AG09319 (cell line): Measurements from ENCODE around the gene PHF21B.

Experiments
- DNase-seq: peaks from one replicate; pipeline ENCODE4 v3.0.0-alpha.2; 2010; ENCODE audit warnings: low read depth; ENCODE audit errors: extremely low read depth
- TF ChIP-seq, protein P1 (sequence below): IDR thresholded peaks from 2 replicates; pipeline ENCODE4 v1.5.1; 2011; ENCODE audit warnings: low read depth, mild to moderate bottlenecking, inconsistent platforms, low read length, moderate library complexity

The PHF21B gene

DNA sequence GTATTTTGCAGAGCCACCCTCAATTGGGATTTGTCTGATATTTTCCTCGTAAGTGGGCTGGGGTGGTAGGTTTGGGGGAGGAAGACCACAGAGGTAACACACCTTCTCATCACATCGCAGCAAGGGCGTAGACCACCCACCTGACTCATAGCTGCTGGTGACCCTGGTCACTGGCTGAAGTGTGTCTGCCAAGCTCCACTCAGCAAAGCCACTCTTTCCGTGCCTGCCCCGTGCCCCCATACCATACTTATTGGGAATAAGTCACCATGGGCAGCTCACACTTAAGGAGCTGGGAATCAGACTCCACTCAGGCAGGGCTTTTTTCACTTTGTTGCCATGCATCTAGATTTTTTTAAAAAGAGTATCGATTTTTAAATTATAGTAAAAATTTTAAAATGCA, 111.6 kb downstream of the PHF21B start:
- DNase-seq = no peak
- TF ChIP-seq, protein P1, sequence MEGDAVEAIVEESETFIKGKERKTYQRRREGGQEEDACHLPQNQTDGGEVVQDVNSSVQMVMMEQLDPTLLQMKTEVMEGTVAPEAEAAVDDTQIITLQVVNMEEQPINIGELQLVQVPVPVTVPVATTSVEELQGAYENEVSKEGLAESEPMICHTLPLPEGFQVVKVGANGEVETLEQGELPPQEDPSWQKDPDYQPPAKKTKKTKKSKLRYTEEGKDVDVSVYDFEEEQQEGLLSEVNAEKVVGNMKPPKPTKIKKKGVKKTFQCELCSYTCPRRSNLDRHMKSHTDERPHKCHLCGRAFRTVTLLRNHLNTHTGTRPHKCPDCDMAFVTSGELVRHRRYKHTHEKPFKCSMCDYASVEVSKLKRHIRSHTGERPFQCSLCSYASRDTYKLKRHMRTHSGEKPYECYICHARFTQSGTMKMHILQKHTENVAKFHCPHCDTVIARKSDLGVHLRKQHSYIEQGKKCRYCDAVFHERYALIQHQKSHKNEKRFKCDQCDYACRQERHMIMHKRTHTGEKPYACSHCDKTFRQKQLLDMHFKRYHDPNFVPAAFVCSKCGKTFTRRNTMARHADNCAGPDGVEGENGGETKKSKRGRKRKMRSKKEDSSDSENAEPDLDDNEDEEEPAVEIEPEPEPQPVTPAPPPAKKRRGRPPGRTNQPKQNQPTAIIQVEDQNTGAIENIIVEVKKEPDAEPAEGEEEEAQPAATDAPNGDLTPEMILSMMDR = no peak

DNA sequence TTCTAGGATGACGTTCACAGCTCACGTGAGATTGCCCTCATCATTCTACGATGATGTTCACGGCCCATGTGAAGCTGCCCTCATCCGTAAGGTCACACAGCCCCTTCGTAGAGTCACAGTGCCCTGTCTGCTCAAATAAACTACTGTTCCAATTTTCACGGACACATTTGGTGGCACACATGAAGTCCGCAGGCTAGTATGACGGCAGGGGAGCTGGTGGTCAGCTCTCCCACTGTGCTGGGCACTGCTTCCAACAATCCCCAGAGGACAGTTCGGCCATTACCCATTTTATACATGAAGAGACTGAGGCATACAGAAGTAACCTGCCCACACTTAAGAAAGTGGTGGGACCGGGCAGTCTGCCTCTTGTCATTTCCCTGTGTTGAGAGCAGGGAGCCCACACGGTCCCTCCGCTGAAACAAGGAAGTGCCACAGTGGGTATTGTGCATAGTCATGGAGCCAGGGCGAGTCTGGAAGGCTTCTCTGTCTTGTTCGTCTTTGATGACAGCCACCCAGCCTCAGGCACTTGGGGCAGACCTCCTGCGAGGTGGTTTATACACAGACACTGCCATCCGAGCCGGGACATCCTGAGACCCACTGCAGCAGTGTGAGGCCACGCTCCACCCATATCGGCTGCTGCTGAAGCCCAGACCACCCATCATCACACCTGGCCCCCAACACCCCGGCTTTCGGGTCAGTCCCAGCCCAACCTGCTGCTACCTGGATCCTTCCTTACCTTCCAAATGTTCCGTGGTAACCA, 114.3 kb downstream of the PHF21B start:
- TF ChIP-seq, protein P1 = no peak
- DNase-seq = no peak

DNA sequence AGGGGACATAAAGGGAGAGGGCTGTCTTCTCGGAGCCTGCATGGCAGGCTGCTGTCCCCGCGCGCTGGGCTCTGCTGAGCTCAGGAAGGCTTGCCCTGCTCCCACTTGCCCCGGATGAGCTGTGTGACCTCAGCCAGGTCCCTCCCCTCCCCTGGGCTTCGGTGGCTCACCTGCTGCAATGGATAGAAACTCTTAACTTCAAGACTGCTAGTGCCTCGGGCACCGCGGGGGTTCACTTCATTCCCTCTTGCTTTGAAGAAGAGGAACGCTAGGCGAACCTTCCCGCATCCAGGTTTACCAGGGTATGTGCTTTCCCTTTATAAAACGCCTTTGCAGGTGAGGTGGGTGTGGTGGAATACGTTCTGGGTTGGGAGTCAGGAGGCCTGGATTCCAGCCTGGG, 115.0 kb downstream of the PHF21B start:
- TF ChIP-seq, protein P1 = no peak
- DNase-seq = no peak

DNA sequence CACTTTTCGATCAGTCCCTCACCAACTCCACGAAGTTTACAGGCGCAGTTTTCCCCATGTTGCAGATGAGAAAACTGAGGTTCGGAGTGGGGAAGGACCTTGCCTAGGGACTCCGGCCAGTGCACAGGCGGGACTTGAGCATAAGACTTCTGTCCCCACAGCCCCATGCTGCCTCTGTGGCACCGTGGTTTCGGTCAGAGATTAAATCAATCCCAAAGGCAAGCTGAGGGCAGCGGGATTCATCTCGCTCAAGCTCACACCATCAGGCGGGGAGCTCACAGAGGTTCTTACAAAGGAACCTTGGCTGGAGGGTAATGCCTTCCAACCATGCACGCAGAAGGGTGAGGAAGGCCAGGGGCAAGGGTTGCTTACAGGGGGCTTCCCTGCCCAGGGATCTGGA, 115.5 kb downstream of the PHF21B start:
- TF ChIP-seq, protein P1 = no peak
- no peak for DNase-seq

DNA sequence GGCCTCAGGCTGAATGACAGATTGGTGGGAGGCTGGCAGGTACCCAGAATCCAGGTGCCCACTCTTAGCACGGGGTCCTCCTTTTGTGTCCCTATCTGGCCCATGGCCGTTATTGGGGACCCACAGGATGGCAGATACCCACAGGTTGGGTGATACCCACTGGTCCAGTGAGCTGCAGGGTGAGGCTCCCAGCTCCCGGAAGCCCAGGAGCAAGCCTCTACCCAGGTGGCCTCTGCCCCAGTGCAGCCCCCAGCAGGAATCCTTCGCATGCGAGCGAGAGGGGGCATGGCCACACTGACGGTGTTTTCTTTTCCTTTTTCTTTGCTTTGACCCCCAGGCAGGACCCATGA, 116.1 kb downstream of the PHF21B start:
- DNase-seq = no peak
- TF ChIP-seq, protein P1 = no peak

DNA sequence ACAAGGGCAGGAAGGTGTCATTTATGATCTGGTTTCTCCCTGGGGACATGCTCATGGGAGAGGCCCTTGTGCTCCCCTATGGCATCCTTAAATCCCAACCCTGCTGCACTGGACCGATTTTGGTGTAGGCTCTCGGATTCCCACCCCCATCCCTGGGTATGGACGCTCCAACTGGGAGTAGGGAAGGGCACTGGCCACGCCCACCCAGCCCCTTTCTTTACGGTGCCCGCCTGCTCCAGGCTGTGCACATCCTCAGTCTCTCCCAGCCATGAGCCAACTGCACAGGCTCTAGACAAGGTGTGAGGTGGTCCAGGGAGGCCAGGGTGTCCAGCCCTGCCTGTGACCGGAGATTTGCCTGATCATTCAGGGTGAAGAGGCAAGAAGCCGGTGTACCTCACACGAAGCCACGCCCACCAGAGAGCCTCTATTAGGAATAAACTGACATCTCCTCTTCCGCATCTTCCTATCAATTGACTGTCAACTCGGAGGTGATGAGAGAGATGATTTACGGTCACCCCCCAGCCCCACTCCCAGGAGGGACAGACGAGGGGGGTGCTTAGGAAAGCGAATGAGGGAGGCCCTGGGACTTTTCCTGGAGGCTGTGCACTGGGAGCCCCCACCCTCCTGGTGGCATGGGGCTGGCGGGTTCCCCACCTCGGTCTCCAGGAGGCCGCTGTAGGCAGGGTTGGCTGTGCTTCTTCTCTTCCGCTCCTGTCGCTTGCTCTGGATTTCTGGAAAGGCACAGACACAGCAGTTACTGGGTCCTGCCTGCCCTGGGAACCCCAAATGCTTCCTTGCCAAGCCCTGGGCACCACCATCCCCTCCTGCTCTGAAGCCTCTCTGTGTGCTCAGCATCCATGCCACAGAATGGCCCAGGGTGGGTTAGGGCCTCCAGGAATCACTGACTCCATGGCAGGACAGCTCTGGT, 116.7 kb downstream of the PHF21B start:
- TF ChIP-seq, protein P1 = no peak
- no peak for DNase-seq

DNA sequence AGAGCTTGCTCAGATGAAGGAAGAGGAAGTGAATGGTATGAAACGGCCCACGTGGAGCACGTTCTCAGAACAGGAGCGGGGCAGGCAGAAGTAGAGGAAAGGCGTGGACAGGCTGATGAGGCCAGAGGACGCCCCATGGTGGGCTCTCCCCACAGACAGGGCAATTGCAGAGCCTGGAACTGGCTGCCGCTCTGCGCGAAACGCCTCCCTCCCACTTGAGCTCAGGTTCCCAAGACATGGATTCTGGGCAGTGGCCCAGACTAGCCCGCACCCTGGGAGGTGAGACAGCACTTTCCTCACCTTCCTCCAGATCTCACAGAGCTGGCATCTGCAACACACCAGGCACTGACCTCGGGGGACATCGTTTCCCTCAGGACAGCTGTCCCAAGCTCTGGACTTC, 117.6 kb downstream of the PHF21B start:
- TF ChIP-seq, protein P1 = no peak
- no peak for DNase-seq
